ENCODE results near the gene CRY2.

CRY2 gene

GRCh38 chr11:45850446-45850845 is 3.2 kb downstream of the CRY2 start:
- no peak for DNase-seq

- DNase-seq: no peak
Measured at GRCh38 chr11:45851228-45851627, 4.0 kb downstream of the CRY2 start.

GRCh38 chr11:45852018-45852711 is 4.9 kb downstream of the CRY2 start:
- no peak for DNase-seq

- no peak for DNase-seq
Measured at GRCh38 chr11:45852712-45853101, 5.4 kb downstream of the CRY2 start.

GRCh38 chr11:45853332-45854219 is 6.3 kb downstream of the CRY2 start:
- no peak for DNase-seq

GRCh38 chr11:45855308-45855707 is 8.0 kb downstream of the CRY2 start:
- no peak for DNase-seq

GRCh38 chr11:45856044-45856468 is 8.8 kb downstream of the CRY2 start:
- DNase-seq: no peak

- no peak for DNase-seq
Measured at GRCh38 chr11:45857961-45858474, 10.7 kb downstream of the CRY2 start.

GRCh38 chr11:45858751-45859398 is 11.6 kb downstream of the CRY2 start:
- DNase-seq: no peak

- DNase-seq: no peak
Measured at GRCh38 chr11:45859661-45860140, 12.4 kb downstream of the CRY2 start.

GRCh38 chr11:45860348-45860747 is 13.1 kb downstream of the CRY2 start:
- no peak for DNase-seq

- DNase-seq: no peak
Measured at GRCh38 chr11:45860764-45861510, 13.7 kb downstream of the CRY2 start.

- no peak for DNase-seq
Measured at GRCh38 chr11:45864041-45864440, 16.8 kb downstream of the CRY2 start.

GRCh38 chr11:45869551-45869950 is 22.3 kb downstream of the CRY2 start:
- no peak for DNase-seq

GRCh38 chr11:45870706-45871105 is 23.4 kb downstream of the CRY2 start:
- no peak for DNase-seq

GRCh38 chr11:45871638-45872037 is 24.4 kb downstream of the CRY2 start:
- DNase-seq: no peak

GRCh38 chr11:45872651-45873356 is 25.5 kb downstream of the CRY2 start:
- peak; percentile 35 for DNase-seq

- DNase-seq: no peak
Measured at GRCh38 chr11:45876401-45876800, 29.1 kb downstream of the CRY2 start.

GRCh38 chr11:45877221-45877620 is 29.9 kb downstream of the CRY2 start:
- no peak for DNase-seq

- no peak for DNase-seq
Measured at GRCh38 chr11:45877845-45878244, 30.6 kb downstream of the CRY2 start.

- no peak for DNase-seq
Measured at GRCh38 chr11:45879803-45880686, 32.8 kb downstream of the CRY2 start.

All from stimulated activated CD4-positive, alpha-beta T cell treated with anti-CD3 and anti-CD28 coated beads, Interleukin-1b, Interleukin-23, amount 100 ng/mL, for 48 hours (primary cell).